Smooth muscle cell (in vitro differentiated cells): ENCODE data around the gene CRYZL1. TPM values are rescaled to one million over a fixed set of nuclear protein-coding genes. Genes with fewer than 3 reads are reported as not detected.

ENCODE experiments used
- DNase-seq: peaks from one replicate; lab custom pipeline; 2025; ENCODE audit not compliant: unreplicated experiment; lab: John Stamatoyannopoulos, UW
- H2AFZ ChIP-seq: fragments of 200-600 bp; sonication (generic); 2 replicates; pipeline ENCODE4 v1.6.0; 2016; ENCODE audit warnings: antibody characterized with exemption, low read depth, mild to moderate bottlenecking
- H3F3A ChIP-seq: fragments of 200-600 bp; sonication (generic); 2 replicates; pipeline ENCODE4 v1.6.0; 2017; ENCODE audit warnings: antibody characterized with exemption, low read depth
- H3K27ac ChIP-seq: fragments of 200-600 bp; sonication (generic); 2 replicates; pipeline ENCODE4 v1.5.1; 2016; ENCODE audit warnings: low read depth, mild to moderate bottlenecking
- H3K27me3 ChIP-seq: fragments of 200-600 bp; sonication (generic); 2 replicates; pipeline ENCODE4 v1.6.1; 2016; ENCODE audit warnings: low read depth, mild to moderate bottlenecking
- H3K36me3 ChIP-seq: fragments of 200-600 bp; sonication (generic); 2 replicates; pipeline ENCODE4 v1.5.1; 2016; ENCODE audit warnings: low read depth
- H3K4me1 ChIP-seq: fragments of 200-600 bp; sonication (generic); 2 replicates; pipeline ENCODE4 v1.5.1; 2016; ENCODE audit warnings: low read depth
- H3K4me2 ChIP-seq: fragments of 200-600 bp; sonication (generic); 2 replicates; pipeline ENCODE4 v1.6.0; 2016; ENCODE audit warnings: mild to moderate bottlenecking
- H3K4me3 ChIP-seq: fragments of 200-600 bp; sonication (generic); 2 replicates; pipeline ENCODE4 v1.5.1; 2016; ENCODE audit warnings: mild to moderate bottlenecking
- H3K79me2 ChIP-seq: fragments of 200-600 bp; sonication (generic); 2 replicates; pipeline ENCODE4 v1.6.0; 2016; ENCODE audit warnings: low read depth, mild to moderate bottlenecking
- H3K9ac ChIP-seq: fragments of 200-600 bp; sonication (generic); 2 replicates; pipeline ENCODE4 v1.6.0; 2016; ENCODE audit warnings: low read depth
- H3K9me3 ChIP-seq: fragments of 200-600 bp; sonication (generic); replicated peaks from 2 replicates; pipeline ENCODE4 v1.5.1; 2016; ENCODE audit warnings: low read depth
- H4K20me1 ChIP-seq: fragments of 200-600 bp; sonication (generic); 2 replicates; pipeline ENCODE4 v1.6.0; 2016; ENCODE audit warnings: low read depth
- CTCF ChIP-seq: fragments of 200-600 bp; sonication (generic); IDR thresholded peaks from 2 replicates; pipeline ENCODE4 v1.5.1; 2017; ENCODE audit warnings: borderline replicate concordance, mild to moderate bottlenecking, antibody characterized with exemption; ENCODE audit not compliant: insufficient read depth, poor library complexity, severe bottlenecking
- WGBS: methylation state at CpG from one replicate; pipeline ENCODE4 v1.1.7; 2016; ENCODE audit warnings: low lambda C conversion rate; 5-methylcytosine and 5-hydroxymethylcytosine counted together
- polyA plus RNA-seq: library from polyadenylated mRNA; unstranded; fragments of >200 nt; fragmentation: Nextera tagmentation; extraction: Ambion mirVana; gene quantifications from 2 replicates; pipeline ENCODE4 v1.2.1, GENCODE V29; 2016
- total RNA-seq: library from RNA; depleted of rRNA; stranded (reverse); fragments of >200 nt; gene quantifications from 2 replicates; pipeline ENCODE4 v1.2.3, GENCODE V29; 2014

CRYZL1 gene
- total and polyA plus RNA-seq, 2 experiments from 2014 or later = 37.7 to 48.3 TPM

GRCh38 chr21:33551664-33552063 is 89.9 kb downstream of the CRYZL1 start:
- Histone ChIP-seq H4K20me1 (peaks cover 98% of the 10 kb centered on the region), H3K4me3 (no peak overlapping the region), H2AFZ (no peak overlapping the region), H3K9me3 (no peaks in the 10 kb centered on the region), H3K4me1 (no peaks in the 10 kb centered on the region), H3K36me3 (peaks cover 54% of the 10 kb centered on the region), H3K4me2 (no peak overlapping the region), H3K79me2 (peaks cover 98% of the 10 kb centered on the region), H3K27me3 (no peaks in the 10 kb centered on the region), H3K27ac (no peak overlapping the region), H3F3A (peaks cover 25% of the 10 kb centered on the region), H3K9ac (no peak overlapping the region)
- no peak for DNase-seq
- TF ChIP-seq CTCF = no peak
- 98% methylated on average over 2 of the region's 2 CpGs for WGBS

- Histone ChIP-seq H2AFZ (no peak overlapping the region), H3K4me3 (no peak overlapping the region), H3F3A (peaks cover 25% of the 10 kb centered on the region), H3K79me2 (peaks cover 98% of the 10 kb centered on the region), H3K27me3 (no peaks in the 10 kb centered on the region), H3K4me1 (peaks cover 1% of the 10 kb centered on the region), H3K27ac (no peak overlapping the region), H3K9me3 (no peaks in the 10 kb centered on the region), H3K36me3 (peaks cover 52% of the 10 kb centered on the region), H3K4me2 (no peak overlapping the region), H4K20me1 (peaks cover 98% of the 10 kb centered on the region), H3K9ac (no peak overlapping the region)
- TF ChIP-seq CTCF = no peak
- no peak for DNase-seq
- over 99% methylated on average over 23 of the region's 23 CpGs for WGBS
Measured at GRCh38 chr21:33550772-33551660, 90.5 kb downstream of the CRYZL1 start.

- Histone ChIP-seq H3K4me3 (no peak overlapping the region), H3K4me1 (peaks cover 10% of the 10 kb centered on the region), H3K27ac (no peak overlapping the region), H3K27me3 (no peaks in the 10 kb centered on the region), H3F3A (peaks cover 17% of the 10 kb centered on the region), H3K36me3 (peaks cover 42% of the 10 kb centered on the region), H3K9ac (no peak overlapping the region), H3K79me2 (peaks cover 98% of the 10 kb centered on the region), H3K9me3 (no peaks in the 10 kb centered on the region), H4K20me1 (peaks cover 98% of the 10 kb centered on the region), H2AFZ (no peak overlapping the region), H3K4me2 (no peak overlapping the region)
- WGBS = 98% methylated on average over 19 of the region's 19 CpGs
- DNase-seq = no peak
- no peak for TF ChIP-seq CTCF
Measured at GRCh38 chr21:33549848-33550771, 91.4 kb downstream of the CRYZL1 start.
